PFSK-1 (cell line): Measurements from ENCODE around the gene THRB.

Source experiments
- FOXP2 ChIP-seq: optimal IDR thresholded peaks from 2 replicates; pipeline ENCODE3; 2011; ENCODE audit warnings: borderline replicate concordance, control low read depth, inconsistent platforms; ENCODE audit not compliant: insufficient read depth; ENCODE audit errors: extremely low read length, extremely low read depth
- POLR2AphosphoS5 ChIP-seq: IDR thresholded peaks from 2 replicates; pipeline ENCODE4 v1.6.1; 2012; ENCODE audit warnings: low read depth, mild to moderate bottlenecking, control low read depth, low read length, moderate library complexity
- SIN3A ChIP-seq: IDR thresholded peaks from 2 replicates; pipeline ENCODE4 v1.6.1; 2012; ENCODE audit warnings: mild to moderate bottlenecking, low read length, moderate library complexity, borderline replicate concordance; ENCODE audit not compliant: insufficient read depth
- TAF1 ChIP-seq: IDR thresholded peaks from 2 replicates; pipeline ENCODE4 v1.6.1; 2012; ENCODE audit warnings: low read length, control low read depth, borderline replicate concordance; ENCODE audit not compliant: insufficient read depth
- TF ChIP-seq, protein P1 (sequence below), 2 experiments: IDR thresholded peaks; 2 replicates each; pipeline versions ENCODE4 v1.6.1 to v1.8.0; 2011 to 2012; ENCODE audit warnings: low read depth in 2 of 2, low read length in 2 of 2, control low read depth in 1 of 2, inconsistent platforms in 1 of 2, mild to moderate bottlenecking in 1 of 2, moderate library complexity in 1 of 2; ENCODE audit not compliant: insufficient read depth in 1 of 2

THRB gene

GRCh38 chr3:24481193-24481592 lies 13.5 kb downstream of the THRB start:
- TF ChIP-seq SIN3A (no peak), POLR2AphosphoS5 (no peak), FOXP2 (no peak), TAF1 (no peak)
- TF ChIP-seq, protein P1, sequence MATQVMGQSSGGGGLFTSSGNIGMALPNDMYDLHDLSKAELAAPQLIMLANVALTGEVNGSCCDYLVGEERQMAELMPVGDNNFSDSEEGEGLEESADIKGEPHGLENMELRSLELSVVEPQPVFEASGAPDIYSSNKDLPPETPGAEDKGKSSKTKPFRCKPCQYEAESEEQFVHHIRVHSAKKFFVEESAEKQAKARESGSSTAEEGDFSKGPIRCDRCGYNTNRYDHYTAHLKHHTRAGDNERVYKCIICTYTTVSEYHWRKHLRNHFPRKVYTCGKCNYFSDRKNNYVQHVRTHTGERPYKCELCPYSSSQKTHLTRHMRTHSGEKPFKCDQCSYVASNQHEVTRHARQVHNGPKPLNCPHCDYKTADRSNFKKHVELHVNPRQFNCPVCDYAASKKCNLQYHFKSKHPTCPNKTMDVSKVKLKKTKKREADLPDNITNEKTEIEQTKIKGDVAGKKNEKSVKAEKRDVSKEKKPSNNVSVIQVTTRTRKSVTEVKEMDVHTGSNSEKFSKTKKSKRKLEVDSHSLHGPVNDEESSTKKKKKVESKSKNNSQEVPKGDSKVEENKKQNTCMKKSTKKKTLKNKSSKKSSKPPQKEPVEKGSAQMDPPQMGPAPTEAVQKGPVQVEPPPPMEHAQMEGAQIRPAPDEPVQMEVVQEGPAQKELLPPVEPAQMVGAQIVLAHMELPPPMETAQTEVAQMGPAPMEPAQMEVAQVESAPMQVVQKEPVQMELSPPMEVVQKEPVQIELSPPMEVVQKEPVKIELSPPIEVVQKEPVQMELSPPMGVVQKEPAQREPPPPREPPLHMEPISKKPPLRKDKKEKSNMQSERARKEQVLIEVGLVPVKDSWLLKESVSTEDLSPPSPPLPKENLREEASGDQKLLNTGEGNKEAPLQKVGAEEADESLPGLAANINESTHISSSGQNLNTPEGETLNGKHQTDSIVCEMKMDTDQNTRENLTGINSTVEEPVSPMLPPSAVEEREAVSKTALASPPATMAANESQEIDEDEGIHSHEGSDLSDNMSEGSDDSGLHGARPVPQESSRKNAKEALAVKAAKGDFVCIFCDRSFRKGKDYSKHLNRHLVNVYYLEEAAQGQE (IDR thresholded peaks at IDR 0.05; ENCODE audit: insufficient read depth in 1 of 2, low read depth in 2 of 2, low read length in 2 of 2), result no peak

DNA sequence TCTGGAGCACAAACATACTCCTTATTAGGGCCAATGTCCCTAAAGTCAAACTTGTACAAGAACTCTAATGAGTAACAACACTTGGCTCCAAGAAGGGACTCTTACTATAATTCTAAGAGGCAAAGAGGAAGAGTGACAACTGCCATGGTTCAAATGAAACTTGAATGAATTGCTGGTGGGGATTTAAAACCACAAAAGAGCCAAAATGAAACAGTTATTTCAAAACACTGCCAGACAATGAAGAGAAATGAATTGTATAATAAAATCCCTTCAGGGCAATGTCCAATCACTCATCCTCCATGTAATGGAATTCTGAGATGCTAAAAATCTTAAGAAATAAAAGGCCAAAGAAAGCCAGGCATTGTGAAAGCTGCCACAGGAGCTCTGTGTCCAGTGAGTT lies 14.2 kb downstream of the THRB start:
- TF ChIP-seq TAF1, result no peak
- no peak for TF ChIP-seq FOXP2
- TF ChIP-seq SIN3A, result no peak
- TF ChIP-seq, protein P1 (IDR thresholded peaks at IDR 0.05; ENCODE audit: insufficient read depth in 1 of 2, low read depth in 2 of 2, low read length in 2 of 2), result no peak
- no peak for TF ChIP-seq POLR2AphosphoS5

GRCh38 chr3:24479816-24480215 lies 14.8 kb downstream of the THRB start:
- TF ChIP-seq, protein P1 (IDR thresholded peaks at IDR 0.05; ENCODE audit: insufficient read depth in 1 of 2, low read depth in 2 of 2, low read length in 2 of 2), result no peak
- TF ChIP-seq POLR2AphosphoS5 (no peak), FOXP2 (no peak), TAF1 (no peak), SIN3A (no peak)

DNA sequence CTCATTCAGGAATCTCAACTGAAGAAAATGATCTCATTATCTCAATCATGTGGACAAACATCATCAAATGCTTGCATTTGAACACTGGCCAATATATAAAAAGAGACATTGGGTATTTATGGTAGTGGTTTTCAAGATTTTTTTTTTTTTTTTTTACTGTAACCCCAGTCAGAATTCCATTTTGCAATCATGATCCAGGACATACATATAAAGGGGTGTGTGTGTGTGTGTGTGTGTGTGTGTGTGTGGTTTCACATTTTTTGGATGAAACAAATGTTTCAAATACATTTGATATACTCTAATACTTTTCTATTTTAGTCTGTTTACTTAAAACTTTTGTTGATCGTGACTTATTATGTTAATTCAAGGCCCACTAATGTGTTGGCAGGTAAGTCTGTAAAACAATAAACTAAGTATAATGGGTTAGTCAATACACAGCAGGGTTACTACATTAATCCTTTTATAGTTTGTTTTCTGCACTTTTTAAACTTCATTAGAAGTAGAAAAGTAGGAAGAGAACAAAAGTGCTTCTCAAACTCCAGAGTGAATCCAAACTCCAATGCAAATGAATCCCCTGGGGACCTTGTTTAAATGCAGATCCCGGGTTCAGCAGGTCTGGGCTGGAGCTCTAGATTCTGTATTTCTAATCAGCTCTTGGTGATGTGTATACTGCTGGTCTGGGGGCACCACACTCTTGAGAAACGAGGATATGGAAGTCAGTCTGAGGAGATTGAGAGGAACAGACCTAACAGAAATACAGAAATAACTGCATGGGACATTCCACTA lies 17.6 kb downstream of the THRB start:
- no peak for TF ChIP-seq POLR2AphosphoS5
- TF ChIP-seq, protein P1 (IDR thresholded peaks at IDR 0.05; ENCODE audit: insufficient read depth in 1 of 2, low read depth in 2 of 2, low read length in 2 of 2), result no peak
- no peak for TF ChIP-seq SIN3A
- no peak for TF ChIP-seq FOXP2
- TF ChIP-seq TAF1, result no peak

DNA sequence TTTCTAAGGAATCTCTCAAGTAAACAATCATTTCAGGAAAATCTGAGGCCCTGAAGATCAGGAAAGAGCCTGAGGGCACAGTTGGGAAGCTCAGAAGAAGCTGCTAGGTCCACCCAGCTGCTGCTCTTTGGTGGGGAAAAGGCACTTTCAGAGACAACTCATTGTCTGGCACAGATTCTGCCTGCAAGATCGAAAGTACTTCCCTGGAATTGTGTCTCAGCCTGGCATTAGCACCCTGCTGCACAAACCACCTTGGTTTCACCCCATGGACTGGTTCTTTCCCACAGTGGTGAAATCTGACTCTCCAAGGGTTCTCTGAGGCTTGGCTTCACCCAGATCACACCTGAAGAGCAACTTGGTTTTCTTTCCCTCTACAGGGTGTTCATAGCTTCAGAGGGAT lies 18.7 kb downstream of the THRB start:
- TF ChIP-seq, protein P1 (IDR thresholded peaks at IDR 0.05; ENCODE audit: insufficient read depth in 1 of 2, low read depth in 2 of 2, low read length in 2 of 2), result no peak
- TF ChIP-seq FOXP2, result no peak
- TF ChIP-seq POLR2AphosphoS5, result no peak
- no peak for TF ChIP-seq SIN3A
- no peak for TF ChIP-seq TAF1
